Osteoblast (primary cell): ENCODE data around the gene PPP1R18. TPM values are rescaled to one million over a fixed set of nuclear protein-coding genes. Genes with fewer than 3 reads are reported as not detected.
"Not testable (repeated sequence)": the region's sequence is repeated elsewhere in the genome, so short reads cannot be mapped to it uniquely, and the experiment has no call there.

ENCODE experiments used
- DNase-seq: peaks from one replicate; pipeline ENCODE4 v3.0.0; 2011; ENCODE audit warnings: low spot score, mixed read lengths; ENCODE audit not compliant: insufficient read length; ENCODE audit errors: missing footprints
- H2AFZ ChIP-seq: 2 replicates; pipeline ENCODE4 v1.6.0; 2011; ENCODE audit warnings: mild to moderate bottlenecking, low read length
- H3K27ac ChIP-seq: 2 replicates; pipeline ENCODE4 v1.5.1; 2011; ENCODE audit warnings: mild to moderate bottlenecking, low read depth, low read length, moderate library complexity
- H3K27me3 ChIP-seq: 2 replicates; pipeline ENCODE4 v1.6.0; 2012; ENCODE audit warnings: mild to moderate bottlenecking, control low read depth, inconsistent platforms, low read length, moderate library complexity; ENCODE audit not compliant: insufficient read depth
- H3K36me3 ChIP-seq: 2 replicates; pipeline ENCODE4 v1.5.1; 2011; ENCODE audit warnings: mild to moderate bottlenecking, low read length, control low read depth, moderate library complexity; ENCODE audit not compliant: insufficient read depth
- H3K4me1 ChIP-seq: 2 replicates; pipeline ENCODE4 v1.5.1; 2011; ENCODE audit warnings: mild to moderate bottlenecking, low read length, control low read depth, moderate library complexity; ENCODE audit not compliant: insufficient read depth
- H3K4me2 ChIP-seq: 2 replicates; pipeline ENCODE4 v1.6.0; 2011; ENCODE audit warnings: mild to moderate bottlenecking, low read length; ENCODE audit not compliant: insufficient read depth
- H3K4me3 ChIP-seq: fragments of 200-600 bp; sonication (generic); 3 replicates; pipeline ENCODE4 v1.5.1; 2012; ENCODE audit warnings: mild to moderate bottlenecking, low read length, inconsistent platforms; ENCODE audit not compliant: insufficient read depth
- H3K79me2 ChIP-seq: 2 replicates; pipeline ENCODE4 v1.6.0; 2012; ENCODE audit warnings: mild to moderate bottlenecking, low read length, control low read depth, inconsistent platforms; ENCODE audit not compliant: insufficient read depth
- H3K9me3 ChIP-seq: 2 replicates; pipeline ENCODE4 v1.5.1; 2011; ENCODE audit warnings: low read depth, low read length, control low read depth
- H4K20me1 ChIP-seq: 2 replicates; pipeline ENCODE4 v1.6.0; 2012; ENCODE audit warnings: mild to moderate bottlenecking, low read length, control low read depth; ENCODE audit not compliant: insufficient read depth
- CTCF ChIP-seq: IDR thresholded peaks from 2 replicates; pipeline ENCODE4 v1.5.1; 2011; ENCODE audit warnings: mild to moderate bottlenecking, low read depth, low read length, moderate library complexity; ENCODE audit errors: extremely low read depth
- total RNA-seq: library from RNA; depleted of rRNA; stranded (reverse); fragments of >200 nt; gene quantifications from 2 replicates; pipeline ENCODE4 v1.2.3, GENCODE V29; 2012

The PPP1R18 gene
- total RNA-seq, 1 donor, result 62.6 TPM

DNA sequence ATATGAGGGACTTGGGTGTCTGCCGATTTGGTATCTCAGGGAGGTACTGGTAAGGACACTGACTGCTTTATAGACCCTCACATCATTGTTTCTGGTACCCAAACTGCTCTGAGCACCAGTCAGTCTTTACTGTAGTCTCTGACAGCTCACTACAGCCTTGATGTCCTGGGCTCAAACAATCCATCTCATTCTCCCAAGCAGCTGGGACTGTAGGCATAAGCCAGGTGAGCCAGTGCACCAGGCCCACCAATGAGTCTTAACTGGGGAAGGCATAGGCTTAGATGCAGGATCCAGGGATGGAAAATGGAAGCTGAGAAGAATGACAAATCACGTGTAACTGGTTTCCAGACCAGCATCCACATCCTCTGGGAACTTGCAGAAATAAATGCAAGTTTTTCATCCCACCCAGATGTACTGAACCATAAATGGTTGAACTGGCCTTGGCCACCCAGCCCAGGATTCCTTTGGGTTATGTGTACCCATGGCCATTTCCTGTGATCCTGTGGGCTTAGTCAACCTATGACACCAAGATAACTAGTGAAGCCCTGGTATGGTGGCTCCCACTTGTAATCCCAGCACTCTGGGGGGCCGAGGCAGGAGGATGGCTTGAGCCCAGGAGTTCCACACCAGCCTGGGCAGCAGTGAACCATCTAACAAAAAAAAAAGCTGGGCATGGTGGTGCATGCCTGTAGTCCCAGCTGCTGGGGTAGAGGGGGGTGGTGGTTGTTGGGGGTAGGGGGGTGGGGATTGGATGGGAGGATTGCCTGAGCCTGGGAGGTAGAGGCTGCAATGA, 39.5 kb upstream of the PPP1R18 start:
- peaks cover 44% of the 10 kb centered on the region for H3K79me2 ChIP-seq
- TF ChIP-seq CTCF, result no peak
- peaks cover 48% of the 10 kb centered on the region for H4K20me1 ChIP-seq
- peaks cover 74% of the 10 kb centered on the region for H3K36me3 ChIP-seq
- H2AFZ ChIP-seq, result no peak overlapping the region
- H3K4me2 ChIP-seq, result no peak overlapping the region
- H3K9me3 ChIP-seq, result no peaks in the 10 kb centered on the region
- H3K27ac ChIP-seq, result peak overlapping the region; percentile 26
- H3K4me3 ChIP-seq, result no peak overlapping the region
- H3K27me3 ChIP-seq, result no peaks in the 10 kb centered on the region
- peak; percentile 70 for DNase-seq
- peaks cover 42% of the 10 kb centered on the region for H3K4me1 ChIP-seq

GRCh38 chr6:30724906-30725667, 38.6 kb upstream of the PPP1R18 start:
- no peaks in the 10 kb centered on the region for H3K9me3 ChIP-seq
- H2AFZ ChIP-seq, result no peak overlapping the region
- H3K79me2 ChIP-seq, result peaks cover 52% of the 10 kb centered on the region
- H3K4me2 ChIP-seq, result peak overlapping the region; percentile 51
- peak; percentile 80 for DNase-seq
- peak overlapping the region; percentile 26 for H3K27ac ChIP-seq
- no peaks in the 10 kb centered on the region for H3K27me3 ChIP-seq
- H4K20me1 ChIP-seq, result peaks cover 48% of the 10 kb centered on the region
- H3K4me1 ChIP-seq, result peaks cover 42% of the 10 kb centered on the region
- no peak overlapping the region for H3K4me3 ChIP-seq
- H3K36me3 ChIP-seq, result peaks cover 66% of the 10 kb centered on the region
- no peak for TF ChIP-seq CTCF

DNA sequence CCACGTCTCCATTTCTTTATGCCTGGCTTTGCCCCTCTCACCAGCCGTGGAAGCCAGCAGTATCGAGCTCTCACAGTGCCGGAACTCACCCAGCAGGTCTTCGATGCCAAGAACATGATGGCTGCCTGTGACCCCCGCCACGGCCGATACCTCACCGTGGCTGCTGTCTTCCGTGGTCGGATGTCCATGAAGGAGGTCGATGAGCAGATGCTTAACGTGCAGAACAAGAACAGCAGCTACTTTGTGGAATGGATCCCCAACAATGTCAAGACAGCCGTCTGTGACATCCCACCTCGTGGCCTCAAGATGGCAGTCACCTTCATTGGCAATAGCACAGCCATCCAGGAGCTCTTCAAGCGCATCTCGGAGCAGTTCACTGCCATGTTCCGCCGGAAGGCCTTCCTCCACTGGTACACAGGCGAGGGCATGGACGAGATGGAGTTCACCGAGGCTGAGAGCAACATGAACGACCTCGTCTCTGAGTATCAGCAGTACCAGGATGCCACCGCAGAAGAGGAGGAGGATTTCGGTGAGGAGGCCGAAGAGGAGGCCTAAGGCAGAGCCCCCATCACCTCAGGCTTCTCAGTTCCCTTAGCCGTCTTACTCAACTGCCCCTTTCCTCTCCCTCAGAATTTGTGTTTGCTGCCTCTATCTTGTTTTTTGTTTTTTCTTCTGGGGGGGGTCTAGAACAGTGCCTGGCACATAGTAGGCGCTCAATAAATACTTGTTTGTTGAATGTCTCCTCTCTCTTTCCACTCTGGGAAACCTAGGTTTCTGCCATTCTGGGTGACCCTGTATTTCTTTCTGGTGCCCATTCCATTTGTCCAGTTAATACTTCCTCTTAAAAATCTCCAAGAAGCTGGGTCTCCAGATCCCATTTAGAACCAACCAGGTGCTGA, 37.6 kb upstream of the PPP1R18 start:
- Histone ChIP-seq H3K4me3 (peak overlapping the region; percentile 93), H3K4me2 (peak overlapping the region; percentile 93), H3K27ac (peak overlapping the region; percentile 26), H3K36me3 (peaks cover 56% of the 10 kb centered on the region), H3K79me2 (peaks cover 56% of the 10 kb centered on the region), H4K20me1 (peaks cover 48% of the 10 kb centered on the region), H3K4me1 (peaks cover 47% of the 10 kb centered on the region)
- H3K27me3 ChIP-seq, DNase-seq, H2AFZ ChIP-seq, H3K9me3 ChIP-seq: not testable (repeated sequence)
- peak; percentile 4 for TF ChIP-seq CTCF

DNA sequence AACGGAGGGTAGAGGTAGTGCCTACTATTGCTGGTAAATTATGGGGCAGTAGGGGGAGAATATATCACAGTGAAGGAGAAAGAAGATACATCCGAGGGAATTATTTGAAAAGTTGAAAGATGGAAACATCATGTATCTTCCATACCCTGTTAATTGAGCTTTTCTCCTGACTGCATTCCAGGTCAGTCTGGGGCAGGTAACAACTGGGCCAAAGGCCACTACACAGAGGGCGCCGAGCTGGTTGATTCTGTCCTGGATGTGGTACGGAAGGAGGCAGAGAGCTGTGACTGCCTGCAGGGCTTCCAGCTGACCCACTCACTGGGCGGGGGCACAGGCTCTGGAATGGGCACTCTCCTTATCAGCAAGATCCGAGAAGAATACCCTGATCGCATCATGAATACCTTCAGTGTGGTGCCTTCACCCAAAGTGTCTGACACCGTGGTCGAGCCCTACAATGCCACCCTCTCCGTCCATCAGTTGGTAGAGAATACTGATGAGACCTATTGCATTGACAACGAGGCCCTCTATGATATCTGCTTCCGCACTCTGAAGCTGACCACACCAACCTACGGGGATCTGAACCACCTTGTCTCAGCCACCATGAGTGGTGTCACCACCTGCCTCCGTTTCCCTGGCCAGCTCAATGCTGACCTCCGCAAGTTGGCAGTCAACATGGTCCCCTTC, 36.9 kb upstream of the PPP1R18 start:
- not testable (repeated sequence) for H3K27me3 ChIP-seq, H3K9me3 ChIP-seq, H2AFZ ChIP-seq, DNase-seq
- peak overlapping the region; percentile 83 for H3K27ac ChIP-seq
- peaks cover 62% of the 10 kb centered on the region for H3K79me2 ChIP-seq
- H3K4me1 ChIP-seq, result peaks cover 52% of the 10 kb centered on the region
- H4K20me1 ChIP-seq, result peaks cover 48% of the 10 kb centered on the region
- H3K36me3 ChIP-seq, result peaks cover 56% of the 10 kb centered on the region
- peak overlapping the region; percentile 93 for H3K4me2 ChIP-seq
- H3K4me3 ChIP-seq, result peak overlapping the region; percentile 93
